Small intestine (tissue), 7 donors: ENCODE data around the gene ADAMTSL1. TPM values are rescaled to one million over a fixed set of nuclear protein-coding genes. Genes with fewer than 3 reads are reported as not detected.

ENCODE experiments used
- DNase-seq, 2 donors: peaks; one replicate each; pipeline versions ENCODE4 v3.0.0 to v3.0.0-alpha.2; 2013
- FAIRE-seq: peaks from 2 replicates; lab custom pipeline; 2012; peaks lifted over from hg19 to GRCh38; lab: Jason Lieb, UNC
- H3K27ac ChIP-seq, 3 donors: one replicate each; pipeline ENCODE4 v1.5.1; 2013; ENCODE audit warnings: low read length in 2 of 3, mild to moderate bottlenecking in 2 of 3, control low read depth in 1 of 3, inconsistent platforms in 1 of 3, low read depth in 1 of 3, moderate library complexity in 1 of 3
- H3K27me3 ChIP-seq, 3 donors: one replicate each; pipeline ENCODE4 v1.6.1; 2013; ENCODE audit warnings: low read length in 3 of 3, inconsistent platforms in 1 of 3; ENCODE audit not compliant: control insufficient read depth in 3 of 3, insufficient read depth in 3 of 3
- H3K36me3 ChIP-seq, 3 donors: one replicate each; pipeline ENCODE4 v1.6.1; 2013; ENCODE audit warnings: low read length in 3 of 3, inconsistent platforms in 1 of 3, low read depth in 1 of 3, mild to moderate bottlenecking in 1 of 3, moderate library complexity in 1 of 3; ENCODE audit not compliant: control insufficient read depth in 3 of 3, insufficient read depth in 2 of 3
- H3K4me1 ChIP-seq, 3 donors: one replicate each; pipeline ENCODE4 v1.6.1; 2013; ENCODE audit warnings: low read length in 2 of 3, inconsistent platforms in 1 of 3, low read depth in 1 of 3, mild to moderate bottlenecking in 1 of 3, moderate library complexity in 1 of 3; ENCODE audit not compliant: control insufficient read depth in 3 of 3, insufficient read depth in 2 of 3
- H3K4me3 ChIP-seq, 3 donors: one replicate each; pipeline ENCODE4 v1.5.1; 2013; ENCODE audit warnings: low read length in 3 of 3, control low read depth in 1 of 3, inconsistent platforms in 1 of 3, low read depth in 1 of 3, mild to moderate bottlenecking in 1 of 3, moderate library complexity in 1 of 3
- H3K9me3 ChIP-seq, 2 donors: one replicate each; pipeline ENCODE4 v1.6.1; 2013; ENCODE audit warnings: low read depth in 1 of 2, low read length in 1 of 2; ENCODE audit not compliant: control insufficient read depth in 2 of 2, insufficient read depth in 1 of 2
- WGBS, 3 donors: extraction: QIAGEN DNeasy Blood & Tissue Kit; methylation state at CpG; one replicate each; pipeline ENCODE4 v1.1.7; 2013; 5-methylcytosine and 5-hydroxymethylcytosine counted together
- polyA plus RNA-seq, 4 donors: library from polyadenylated mRNA; stranded (reverse) in 3 of 4; unstranded in 1 of 4; fragments of 200-250 nt in 3 of 4; fragments of 120-200 nt in 1 of 4; gene quantifications; one replicate each; pipeline versions ENCODE4 v1.2.1 to v1.2.3, GENCODE V29; 2013
- donor health status: healthy with polysubstance abuse.
- donor health status: control.
- donor health status: control.
- donor health status: Bipolar disorder and iron deficiency.
- donor health status: healthy.

ADAMTSL1 gene
- polyA plus RNA-seq, 4 donors: 0.97 to 1.6 TPM; not detected in 2

GRCh38 chr9:18805386-18805785 is 331.4 kb downstream of the ADAMTSL1 start:
- no peak for FAIRE-seq

GRCh38 chr9:18806232-18807080 is 332.5 kb downstream of the ADAMTSL1 start:
- no peak overlapping the region for H3K27ac ChIP-seq
- no peak for FAIRE-seq

More at GRCh38 chr9:18805386-18805785, 331.4 kb downstream of the ADAMTSL1 start:
- Histone ChIP-seq H3K27me3 (no peaks in the 10 kb centered on the region), H3K27ac (no peak overlapping the region), H3K4me1 (peaks cover 0 to 2% (median 0%) of the 10 kb centered on the region in 3 donors), H3K4me3 (no peak overlapping the region), H3K36me3 (no peaks in the 10 kb centered on the region), H3K9me3 (no peaks in the 10 kb centered on the region)
- WGBS, 3 donors: 82 to 85% (median 84%) methylated on average over 5 of the region's 5 CpGs
- no peak for DNase-seq

GRCh38 chr9:18810581-18810980 is 336.6 kb downstream of the ADAMTSL1 start:
- H3K4me1 ChIP-seq: peaks cover 0 to 2% (median 0%) of the 10 kb centered on the region in 3 donors
- no peak overlapping the region for H3K4me3 ChIP-seq
- H3K27me3 ChIP-seq: no peaks in the 10 kb centered on the region
- no peak overlapping the region for H3K27ac ChIP-seq
- DNase-seq (no peak), FAIRE-seq (no peak)
- 23 to 61% (median 28%) methylated on average over 1 of the region's 1 CpG for WGBS, 3 donors
- no peaks in the 10 kb centered on the region for H3K36me3 ChIP-seq
- H3K9me3 ChIP-seq: peaks cover 0 to 4% of the 10 kb centered on the region in 2 donors

More at GRCh38 chr9:18806232-18807080, 332.5 kb downstream of the ADAMTSL1 start:
- 70 to 85% (median 76%) methylated on average over 6 of the region's 6 CpGs for WGBS, 3 donors
- Histone ChIP-seq H3K36me3 (no peaks in the 10 kb centered on the region), H3K27me3 (no peaks in the 10 kb centered on the region), H3K9me3 (no peaks in the 10 kb centered on the region), H3K4me3 (no peak overlapping the region), H3K4me1 (peaks cover 0 to 2% (median 0%) of the 10 kb centered on the region in 3 donors)
- no peak for DNase-seq

GRCh38 chr9:18811171-18811570 is 337.2 kb downstream of the ADAMTSL1 start:
- H3K36me3 ChIP-seq: no peaks in the 10 kb centered on the region
- FAIRE-seq: no peak
- WGBS, 3 donors: 72 to 75% (median 73%) methylated on average over 2 of the region's 2 CpGs
- H3K9me3 ChIP-seq: peaks cover 0 to 4% of the 10 kb centered on the region in 2 donors
- H3K27me3 ChIP-seq: no peaks in the 10 kb centered on the region
- peaks cover 0 to 2% (median 0%) of the 10 kb centered on the region in 3 donors for H3K4me1 ChIP-seq
- no peak overlapping the region for H3K27ac ChIP-seq
- no peak overlapping the region for H3K4me3 ChIP-seq
- DNase-seq: no peak

- H3K27me3 ChIP-seq: no peaks in the 10 kb centered on the region
- no peaks in the 10 kb centered on the region for H3K9me3 ChIP-seq
- no peaks in the 10 kb centered on the region for H3K36me3 ChIP-seq
- H3K27ac ChIP-seq: no peak overlapping the region
- 35 to 76% (median 49%) methylated on average over 3 of the region's 3 CpGs for WGBS, 3 donors
- DNase-seq (no peak), FAIRE-seq (no peak)
- H3K4me1 ChIP-seq: peaks cover 0 to 3% (median 0%) of the 10 kb centered on the region in 3 donors
- no peak overlapping the region for H3K4me3 ChIP-seq
Measured at GRCh38 chr9:18819418-18819817, 345.5 kb downstream of the ADAMTSL1 start.

- peaks cover 0 to 4% (median 0%) of the 10 kb centered on the region in 3 donors for H3K4me1 ChIP-seq
- H3K9me3 ChIP-seq: no peaks in the 10 kb centered on the region
- WGBS, 3 donors: 88 to 97% (median 96%) methylated on average over 3 of the region's 3 CpGs
- H3K4me3 ChIP-seq: no peak overlapping the region
- H3K27me3 ChIP-seq: no peaks in the 10 kb centered on the region
- H3K27ac ChIP-seq: no peak overlapping the region
- no peak for DNase-seq
- FAIRE-seq: no peak
- H3K36me3 ChIP-seq: no peaks in the 10 kb centered on the region
Measured at GRCh38 chr9:18820566-18821095, 346.7 kb downstream of the ADAMTSL1 start.

- peaks cover 0 to 4% (median 0%) of the 10 kb centered on the region in 3 donors for H3K4me1 ChIP-seq
- no peaks in the 10 kb centered on the region for H3K27me3 ChIP-seq
- H3K4me3 ChIP-seq: no peak overlapping the region
- 38 to 70% (median 39%) methylated on average over 3 of the region's 3 CpGs for WGBS, 3 donors
- H3K9me3 ChIP-seq: no peaks in the 10 kb centered on the region
- DNase-seq (peak in 1 of 2 donors; percentile 59), FAIRE-seq (no peak)
- no peaks in the 10 kb centered on the region for H3K36me3 ChIP-seq
- peak overlapping the region in 1 of 3 donors; percentile 25 for H3K27ac ChIP-seq
Measured at GRCh38 chr9:18821788-18822187, 347.8 kb downstream of the ADAMTSL1 start.

- WGBS, 3 donors: 22 to 69% (median 46%) methylated on average over 5 of the region's 5 CpGs
- no peaks in the 10 kb centered on the region for H3K27me3 ChIP-seq
- H3K4me3 ChIP-seq: no peak overlapping the region
- no peaks in the 10 kb centered on the region for H3K36me3 ChIP-seq
- DNase-seq: peak in 1 of 2 donors; percentile 37
- H3K4me1 ChIP-seq: peaks cover 0 to 4% (median 0%) of the 10 kb centered on the region in 3 donors
- FAIRE-seq: no peak
- no peak overlapping the region for H3K27ac ChIP-seq
- H3K9me3 ChIP-seq: no peaks in the 10 kb centered on the region
Measured at GRCh38 chr9:18822850-18823249, 348.9 kb downstream of the ADAMTSL1 start.
